GM15510 (cell line): ENCODE measurements around the gene FREY1.

Experiments used
- POLR2A ChIP-seq: IDR thresholded peaks from 3 replicates; pipeline ENCODE4 v1.6.1; 2011; ENCODE audit warnings: borderline replicate concordance; ENCODE audit not compliant: insufficient read length; ENCODE audit errors: extremely low read depth

The FREY1 gene

GRCh38 chr11:45913514-45913913 lies 6.4 kb upstream of the FREY1 start:
- no peak for TF ChIP-seq POLR2A

GRCh38 chr11:45910623-45911022 lies 3.6 kb upstream of the FREY1 start:
- TF ChIP-seq POLR2A = no peak

GRCh38 chr11:45909594-45910475 lies 2.8 kb upstream of the FREY1 start:
- no peak for TF ChIP-seq POLR2A

- TF ChIP-seq POLR2A = no peak
These were observed 870 bp upstream of the FREY1 start for GRCh38 chr11:45907911-45908370.

GRCh38 chr11:45906096-45906682 lies 882 bp downstream of the FREY1 start:
- no peak for TF ChIP-seq POLR2A

GRCh38 chr11:45905095-45905494 lies 2.0 kb downstream of the FREY1 start:
- TF ChIP-seq POLR2A = no peak

- no peak for TF ChIP-seq POLR2A
These were observed 2.7 kb downstream of the FREY1 start for GRCh38 chr11:45904309-45904915.

GRCh38 chr11:45902452-45903380 lies 4.4 kb downstream of the FREY1 start:
- TF ChIP-seq POLR2A = no peak

- no peak for TF ChIP-seq POLR2A
These were observed 5.4 kb downstream of the FREY1 start for GRCh38 chr11:45901626-45902025.

- no peak for TF ChIP-seq POLR2A
These were observed 6.0 kb downstream of the FREY1 start for GRCh38 chr11:45900916-45901617.

- no peak for TF ChIP-seq POLR2A
These were observed 7.5 kb downstream of the FREY1 start for GRCh38 chr11:45899448-45900174.

- no peak for TF ChIP-seq POLR2A
These were observed 8.0 kb downstream of the FREY1 start for GRCh38 chr11:45899086-45899447.

- no peak for TF ChIP-seq POLR2A
These were observed 9.5 kb downstream of the FREY1 start for GRCh38 chr11:45897556-45897955.
